Testis (tissue), 3 donors: ENCODE measurements around the gene TSSK3. TPM values are rescaled to one million over a fixed set of nuclear protein-coding genes. Genes with fewer than 3 reads are reported as not detected.

Source experiments
- DNase-seq: peaks from one replicate; pipeline ENCODE4 v3.0.0-alpha.2; 2019
- H3K27ac ChIP-seq, 2 donors: fragments of 200-600 bp; sonication (generic); one replicate each; pipeline ENCODE4 v1.5.1; 2019
- H3K27me3 ChIP-seq: fragments of 200-600 bp; sonication (generic); one replicate; pipeline ENCODE4 v1.5.1; 2019
- H3K36me3 ChIP-seq: fragments of 200-600 bp; sonication (generic); one replicate; pipeline ENCODE4 v1.5.1; 2017; ENCODE audit warnings: low read depth; ENCODE audit errors: missing control alignments
- H3K4me1 ChIP-seq: fragments of 200-600 bp; sonication (generic); one replicate; pipeline ENCODE4 v1.5.1; 2019
- H3K4me3 ChIP-seq, 2 donors: fragments of 200-600 bp; sonication (generic); one replicate each; pipeline ENCODE4 v1.5.1; 2017 to 2019
- H3K9me3 ChIP-seq: fragments of 200-600 bp; sonication (generic); one replicate; pipeline ENCODE4 v1.5.1; 2017
- POLR2A ChIP-seq: fragments of 450-650 bp; IDR thresholded peaks from one replicate; pipeline ENCODE4 v1.6.1; 2017; ENCODE audit warnings: antibody characterized with exemption, mild to moderate bottlenecking, moderate library complexity
- WGBS, 2 donors: methylation state at CpG; one replicate each; pipeline ENCODE4 v1.1.5; 2018; 5-methylcytosine and 5-hydroxymethylcytosine counted together
- intact Hi-C: fragments of 100-400 bp; cut with DNase I; formaldehyde crosslinking; loops from one replicate; pipeline ENCODE4 v1.15.1; 2023; ENCODE audit warnings: low total_unique reads
- polyA plus RNA-seq: library from polyadenylated mRNA; stranded (reverse); fragments of 350-450 nt; fragmentation: Illumina TruSeq; extraction: RNeasy Lipid Tissue Mini Kit (QIAGEN cat#74804); gene quantifications from one replicate; pipeline ENCODE4 v1.2.3, GENCODE V29; 2014; ENCODE audit warnings: low read depth, low replicate concordance; ENCODE audit not compliant: insufficient read depth
- total RNA-seq, 2 donors: library from RNA; depleted of rRNA; stranded (reverse); fragments of >200 nt; gene quantifications; one replicate each; pipeline ENCODE4 v1.2.3, GENCODE V29; 2016
- TF ChIP-seq, protein P1 (sequence below), 3 experiments: fragments of 450-650 bp in 2 of 3; fragments of 200-600 bp in 1 of 3; sonication (generic) in 1 of 3; IDR thresholded peaks; one replicate each; pipeline ENCODE4 v1.5.1; 2016 to 2019; ENCODE audit warnings: antibody characterized with exemption in 3 of 3, mild to moderate bottlenecking in 2 of 3, moderate library complexity in 1 of 3

The TSSK3 gene
- total and polyA plus RNA-seq, 3 donors from 2014 or later: 25.7 to 72.9 (median 55.6) TPM

DNA sequence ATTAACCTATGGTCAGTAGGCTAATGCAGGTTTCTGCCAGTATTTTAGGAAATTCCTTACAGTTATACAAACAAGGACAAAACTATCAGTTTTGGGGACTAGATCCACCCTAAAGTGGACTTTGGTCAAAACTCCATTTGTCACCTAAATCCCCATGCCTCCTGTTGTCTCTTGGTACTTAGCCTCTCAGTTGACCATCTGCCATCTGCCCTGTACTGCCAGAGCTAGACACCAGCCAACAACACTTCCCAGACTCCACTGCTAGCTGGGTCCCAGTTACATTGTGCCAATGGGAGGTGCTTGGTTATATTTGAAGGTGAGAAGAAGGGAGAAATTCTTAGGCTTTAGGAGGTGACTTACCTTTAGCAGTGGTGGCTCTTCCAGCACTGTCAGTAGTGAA lies 48.9 kb downstream of the TSSK3 start:
- Histone ChIP-seq H3K4me1 (no peaks in the 10 kb centered on the region), H3K4me3 (no peak overlapping the region), H3K27ac (no peak overlapping the region), H3K9me3 (no peaks in the 10 kb centered on the region), H3K27me3 (no peaks in the 10 kb centered on the region), H3K36me3 (no peaks in the 10 kb centered on the region)
- intact Hi-C loops: no loop called here
- TF ChIP-seq, protein P1, sequence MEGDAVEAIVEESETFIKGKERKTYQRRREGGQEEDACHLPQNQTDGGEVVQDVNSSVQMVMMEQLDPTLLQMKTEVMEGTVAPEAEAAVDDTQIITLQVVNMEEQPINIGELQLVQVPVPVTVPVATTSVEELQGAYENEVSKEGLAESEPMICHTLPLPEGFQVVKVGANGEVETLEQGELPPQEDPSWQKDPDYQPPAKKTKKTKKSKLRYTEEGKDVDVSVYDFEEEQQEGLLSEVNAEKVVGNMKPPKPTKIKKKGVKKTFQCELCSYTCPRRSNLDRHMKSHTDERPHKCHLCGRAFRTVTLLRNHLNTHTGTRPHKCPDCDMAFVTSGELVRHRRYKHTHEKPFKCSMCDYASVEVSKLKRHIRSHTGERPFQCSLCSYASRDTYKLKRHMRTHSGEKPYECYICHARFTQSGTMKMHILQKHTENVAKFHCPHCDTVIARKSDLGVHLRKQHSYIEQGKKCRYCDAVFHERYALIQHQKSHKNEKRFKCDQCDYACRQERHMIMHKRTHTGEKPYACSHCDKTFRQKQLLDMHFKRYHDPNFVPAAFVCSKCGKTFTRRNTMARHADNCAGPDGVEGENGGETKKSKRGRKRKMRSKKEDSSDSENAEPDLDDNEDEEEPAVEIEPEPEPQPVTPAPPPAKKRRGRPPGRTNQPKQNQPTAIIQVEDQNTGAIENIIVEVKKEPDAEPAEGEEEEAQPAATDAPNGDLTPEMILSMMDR (IDR thresholded peaks at IDR 0.05): no peak
- TF ChIP-seq POLR2A: no peak
- DNase-seq: no peak

GRCh38 chr1:32413507-32414185 lies 51.3 kb downstream of the TSSK3 start:
- Histone ChIP-seq H3K27me3 (no peaks in the 10 kb centered on the region), H3K4me1 (no peaks in the 10 kb centered on the region), H3K9me3 (no peaks in the 10 kb centered on the region), H3K27ac (no peak overlapping the region), H3K4me3 (no peak overlapping the region), H3K36me3 (no peaks in the 10 kb centered on the region)
- DNase-seq: peak; percentile 87
- TF ChIP-seq POLR2A: no peak
- TF ChIP-seq, protein P1 (IDR thresholded peaks at IDR 0.05): peak; percentile 51 to 91 (median 78)
- 59 to 62% methylated on average over 10 of the region's 10 CpGs for WGBS, 2 donors
- intact Hi-C loops: no loop called here

Other genes starting within 250 kb of the TSSK3 start
- 10 to 100 TPM; 67.6 to 69.2 TPM for gene TXLNA, start 182.9 kb upstream of the TSSK3 start, total RNA-seq
- 52.6 TPM for gene TXLNA, start 182.9 kb upstream of the TSSK3 start, polyA plus RNA-seq
- gene CCDC28B, start 161.9 kb upstream of the TSSK3 start, total RNA-seq: 100 to 1,000 TPM in 1 of 2 donors, 10 to 100 TPM in 1; 67.5 to 105 TPM
- 55.3 TPM for gene CCDC28B, start 161.9 kb upstream of the TSSK3 start, polyA plus RNA-seq
- 10 to 100 TPM; 11.9 to 16.3 TPM for gene IQCC, start 156.9 kb upstream of the TSSK3 start, total RNA-seq
- 21.6 TPM for gene IQCC, start 156.9 kb upstream of the TSSK3 start, polyA plus RNA-seq
- 1 to 10 TPM in 1 of 2 donors, under 1 TPM in 1; 0.81 to 1.7 TPM for gene DCDC2B, start 153.4 kb upstream of the TSSK3 start, total RNA-seq
- gene DCDC2B, start 153.4 kb upstream of the TSSK3 start, polyA plus RNA-seq: 2.6 TPM
- gene TMEM234, start 140.2 kb upstream of the TSSK3 start, total RNA-seq: 10 to 100 TPM; 35.9 to 58.3 TPM
- gene TMEM234, start 140.2 kb upstream of the TSSK3 start, polyA plus RNA-seq: 31.8 TPM
- 100 to 1,000 TPM in 1 of 2 donors, 10 to 100 TPM in 1; 97.7 to 140 TPM for gene EIF3I, start 140.1 kb upstream of the TSSK3 start, total RNA-seq
- 140 TPM for gene EIF3I, start 140.1 kb upstream of the TSSK3 start, polyA plus RNA-seq
- 1 to 10 TPM in 1 of 2 donors, under 1 TPM in 1; 0.99 to 1.6 TPM for gene FAM167B, start 115.3 kb upstream of the TSSK3 start, total RNA-seq
- 1.6 TPM for gene FAM167B, start 115.3 kb upstream of the TSSK3 start, polyA plus RNA-seq
- gene LCK, start 111.3 kb upstream of the TSSK3 start, total RNA-seq: 1 to 10 TPM in 1 of 2 donors, under 1 TPM in 1; 0.79 to 3.2 TPM
- 4.3 TPM for gene LCK, start 111.3 kb upstream of the TSSK3 start, polyA plus RNA-seq
- gene HDAC1, start 70.5 kb upstream of the TSSK3 start, total RNA-seq: 10 to 100 TPM; 83.1 to 99.2 TPM
- 91.6 TPM for gene HDAC1, start 70.5 kb upstream of the TSSK3 start, polyA plus RNA-seq
- gene MARCKSL1, start 26.3 kb upstream of the TSSK3 start, total RNA-seq: 100 to 1,000 TPM; 288 to 312 TPM
- 326 TPM for gene MARCKSL1, start 26.3 kb upstream of the TSSK3 start, polyA plus RNA-seq
- 100 to 1,000 TPM; 103 to 194 TPM for gene FAM229A, start 54 bp upstream of the TSSK3 start, total RNA-seq
- gene FAM229A, start 54 bp upstream of the TSSK3 start, polyA plus RNA-seq: 71.5 TPM
- gene BSDC1, start 31.9 kb downstream of the TSSK3 start, total RNA-seq: 100 to 1,000 TPM; 160 to 234 TPM
- 130 TPM for gene BSDC1, start 31.9 kb downstream of the TSSK3 start, polyA plus RNA-seq
- under 1 TPM; 0.50 to 0.55 TPM for gene ZBTB8B, start 102.5 kb downstream of the TSSK3 start, total RNA-seq
- 0.21 TPM for gene ZBTB8B, start 102.5 kb downstream of the TSSK3 start, polyA plus RNA-seq
- gene ZBTB8A, start 176.9 kb downstream of the TSSK3 start, total RNA-seq: 10 to 100 TPM in 1 of 2 donors, 1 to 10 TPM in 1; 6.4 to 10.6 TPM
- 5.6 TPM for gene ZBTB8A, start 176.9 kb downstream of the TSSK3 start, polyA plus RNA-seq